Hepatocyte (in vitro differentiated cells): Measurements from ENCODE around the gene GASK1B. TPM values are rescaled to one million over a fixed set of nuclear protein-coding genes. Genes with fewer than 3 reads are reported as not detected.

ENCODE experiments used
- DNase-seq: peaks from one replicate; pipeline ENCODE4 v3.0.0-alpha.2; 2016; ENCODE audit warnings: low spot score
- H2AFZ ChIP-seq: fragments of 200-600 bp; sonication (generic); 2 replicates; pipeline ENCODE4 v1.6.0; 2016; ENCODE audit warnings: antibody characterized with exemption, mild to moderate bottlenecking
- H3K27ac ChIP-seq: fragments of 200-600 bp; sonication (generic); 2 replicates; pipeline ENCODE4 v1.5.1; 2016; ENCODE audit warnings: mild to moderate bottlenecking
- H3K27me3 ChIP-seq: fragments of 200-600 bp; sonication (generic); 2 replicates; pipeline ENCODE4 v1.6.1; 2016
- H3K36me3 ChIP-seq: fragments of 200-600 bp; sonication (generic); replicated peaks from 2 replicates; pipeline ENCODE4 v1.5.1; 2016; ENCODE audit warnings: low read depth; ENCODE audit not compliant: insufficient read depth
- H3K4me1 ChIP-seq: fragments of 200-600 bp; sonication (generic); 2 replicates; pipeline ENCODE4 v1.5.1; 2016; ENCODE audit warnings: mild to moderate bottlenecking, moderate library complexity; ENCODE audit not compliant: insufficient read depth
- H3K4me2 ChIP-seq: fragments of 200-600 bp; sonication (generic); 2 replicates; pipeline ENCODE4 v1.6.0; 2016
- H3K4me3 ChIP-seq: fragments of 200-600 bp; sonication (generic); 2 replicates; pipeline ENCODE4 v1.5.1; 2016; ENCODE audit warnings: mild to moderate bottlenecking
- H3K79me2 ChIP-seq: fragments of 200-600 bp; sonication (generic); 2 replicates; pipeline ENCODE4 v1.6.0; 2017; ENCODE audit warnings: mild to moderate bottlenecking
- H3K9me2 ChIP-seq: fragments of 200-600 bp; sonication (generic); replicated peaks from 2 replicates; pipeline ENCODE4 v1.6.0; 2017; ENCODE audit warnings: mild to moderate bottlenecking; ENCODE audit not compliant: insufficient read depth
- H3K9me3 ChIP-seq: fragments of 200-600 bp; sonication (generic); 2 replicates; pipeline ENCODE4 v1.5.1; 2016; ENCODE audit warnings: low read depth, mild to moderate bottlenecking
- H4K20me1 ChIP-seq: fragments of 200-600 bp; sonication (generic); 2 replicates; pipeline ENCODE4 v1.6.0; 2016; ENCODE audit warnings: mild to moderate bottlenecking; ENCODE audit not compliant: insufficient read depth, poor library complexity, severe bottlenecking
- EZH2 ChIP-seq: fragments of 200-600 bp; sonication (generic); IDR thresholded peaks from 2 replicates; pipeline ENCODE4 v1.6.1; 2016; ENCODE audit warnings: antibody characterized with exemption, mild to moderate bottlenecking, borderline replicate concordance
- EZH2phosphoT487 ChIP-seq: fragments of 200-600 bp; sonication (generic); IDR thresholded peaks from one replicate; pipeline ENCODE4 v1.6.1; 2018; ENCODE audit warnings: antibody characterized with exemption, mild to moderate bottlenecking, low read depth, moderate library complexity; ENCODE audit not compliant: unreplicated experiment, severe bottlenecking
- WGBS: methylation state at CpG from one replicate; pipeline ENCODE4 v1.1.6; 2016; ENCODE audit warnings: low lambda C conversion rate; ENCODE audit errors: missing lambda C conversion rate; 5-methylcytosine and 5-hydroxymethylcytosine counted together
- polyA plus RNA-seq: library from polyadenylated mRNA; unstranded; fragments of >200 nt; fragmentation: Nextera tagmentation; extraction: Ambion mirVana; gene quantifications from 2 replicates; pipeline ENCODE4 v1.2.1, GENCODE V29; 2016
- total RNA-seq: library from RNA; depleted of rRNA; stranded (reverse); fragments of >200 nt; gene quantifications from 2 replicates; pipeline ENCODE4 v1.2.3, GENCODE V29; 2014
- TF ChIP-seq, protein P1 (sequence below): fragments of 200-600 bp; sonication (generic); IDR thresholded peaks from 2 replicates; pipeline ENCODE4 v1.5.1; 2016; ENCODE audit warnings: antibody characterized with exemption, mild to moderate bottlenecking; ENCODE audit not compliant: poor library complexity

The GASK1B gene
- total and polyA plus RNA-seq, 2 experiments from 2014 or later, result 30.9 to 88.8 TPM

DNA sequence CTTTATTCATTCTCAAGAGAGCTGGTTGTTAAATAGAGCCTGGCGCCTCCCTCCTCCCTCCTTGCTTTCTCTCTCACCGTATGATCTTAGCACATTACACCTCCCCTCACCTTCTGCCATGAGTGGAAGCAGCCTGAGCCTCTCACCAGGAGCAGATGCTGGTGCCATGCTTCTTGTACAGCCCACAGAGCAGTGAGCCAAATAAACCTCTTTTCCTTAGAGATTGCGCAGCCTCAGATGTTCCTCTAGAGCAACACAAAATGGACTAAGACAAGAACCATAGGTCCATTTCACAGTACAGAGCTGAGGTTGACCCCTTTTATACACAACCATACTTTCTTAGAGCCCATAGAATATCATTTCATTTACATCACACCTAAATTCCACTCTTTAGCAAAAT lies 27.4 kb upstream of the GASK1B start:
- Histone ChIP-seq H3K36me3 (no peaks in the 10 kb centered on the region), H3K4me3 (no peak overlapping the region), H3K9me3 (no peaks in the 10 kb centered on the region), H3K9me2 (no peaks in the 10 kb centered on the region), H3K4me1 (no peaks in the 10 kb centered on the region), H3K27ac (no peak overlapping the region), H4K20me1 (no peaks in the 10 kb centered on the region), H3K4me2 (no peak overlapping the region), H3K27me3 (no peaks in the 10 kb centered on the region), H3K79me2 (no peaks in the 10 kb centered on the region), H2AFZ (no peak overlapping the region)
- WGBS, result 95% methylated on average over 3 of the region's 3 CpGs
- DNase-seq, result no peak
- TF ChIP-seq EZH2phosphoT487 (no peak), EZH2 (no peak)
- TF ChIP-seq, protein P1, sequence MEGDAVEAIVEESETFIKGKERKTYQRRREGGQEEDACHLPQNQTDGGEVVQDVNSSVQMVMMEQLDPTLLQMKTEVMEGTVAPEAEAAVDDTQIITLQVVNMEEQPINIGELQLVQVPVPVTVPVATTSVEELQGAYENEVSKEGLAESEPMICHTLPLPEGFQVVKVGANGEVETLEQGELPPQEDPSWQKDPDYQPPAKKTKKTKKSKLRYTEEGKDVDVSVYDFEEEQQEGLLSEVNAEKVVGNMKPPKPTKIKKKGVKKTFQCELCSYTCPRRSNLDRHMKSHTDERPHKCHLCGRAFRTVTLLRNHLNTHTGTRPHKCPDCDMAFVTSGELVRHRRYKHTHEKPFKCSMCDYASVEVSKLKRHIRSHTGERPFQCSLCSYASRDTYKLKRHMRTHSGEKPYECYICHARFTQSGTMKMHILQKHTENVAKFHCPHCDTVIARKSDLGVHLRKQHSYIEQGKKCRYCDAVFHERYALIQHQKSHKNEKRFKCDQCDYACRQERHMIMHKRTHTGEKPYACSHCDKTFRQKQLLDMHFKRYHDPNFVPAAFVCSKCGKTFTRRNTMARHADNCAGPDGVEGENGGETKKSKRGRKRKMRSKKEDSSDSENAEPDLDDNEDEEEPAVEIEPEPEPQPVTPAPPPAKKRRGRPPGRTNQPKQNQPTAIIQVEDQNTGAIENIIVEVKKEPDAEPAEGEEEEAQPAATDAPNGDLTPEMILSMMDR, result no peak

DNA sequence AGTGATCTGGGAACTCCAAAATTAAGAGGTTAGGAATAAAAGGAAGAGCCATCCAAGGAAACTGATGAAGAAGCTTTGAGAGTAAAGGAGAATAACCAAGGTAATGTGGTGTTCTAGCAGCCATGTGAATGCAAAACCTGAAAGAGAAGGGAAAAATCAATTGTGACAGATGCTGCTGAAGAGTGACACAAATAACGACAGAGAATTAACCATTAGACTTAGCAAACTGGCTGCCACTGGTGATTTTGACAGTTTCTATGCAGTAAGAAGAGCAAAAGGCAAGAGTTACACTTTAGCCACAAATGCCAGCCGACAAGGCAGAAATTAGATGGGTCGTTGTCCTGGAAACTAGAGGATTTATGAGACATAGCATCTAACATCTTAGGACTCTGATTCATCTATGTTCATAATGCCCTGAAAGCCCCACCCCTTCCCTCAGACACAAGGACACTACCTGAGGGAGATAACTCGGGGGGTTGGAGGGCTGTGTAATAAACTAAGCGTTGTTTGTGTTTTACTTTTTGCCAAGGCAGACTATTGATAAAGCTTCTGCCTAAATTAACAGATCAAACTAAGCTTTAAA lies 24.5 kb upstream of the GASK1B start:
- H3K4me2 ChIP-seq, result no peak overlapping the region
- no peak overlapping the region for H3K27ac ChIP-seq
- TF ChIP-seq, protein P1, result no peak
- TF ChIP-seq EZH2phosphoT487 (no peak), EZH2 (no peak)
- peak; percentile 14 for DNase-seq
- no peak overlapping the region for H2AFZ ChIP-seq
- no peaks in the 10 kb centered on the region for H3K36me3 ChIP-seq
- H3K9me3 ChIP-seq, result no peaks in the 10 kb centered on the region
- H4K20me1 ChIP-seq, result no peaks in the 10 kb centered on the region
- no peaks in the 10 kb centered on the region for H3K79me2 ChIP-seq
- no peak overlapping the region for H3K4me3 ChIP-seq
- H3K27me3 ChIP-seq, result no peaks in the 10 kb centered on the region
- WGBS, result 84% methylated on average over 5 of the region's 5 CpGs
- no peaks in the 10 kb centered on the region for H3K9me2 ChIP-seq
- H3K4me1 ChIP-seq, result no peaks in the 10 kb centered on the region

DNA sequence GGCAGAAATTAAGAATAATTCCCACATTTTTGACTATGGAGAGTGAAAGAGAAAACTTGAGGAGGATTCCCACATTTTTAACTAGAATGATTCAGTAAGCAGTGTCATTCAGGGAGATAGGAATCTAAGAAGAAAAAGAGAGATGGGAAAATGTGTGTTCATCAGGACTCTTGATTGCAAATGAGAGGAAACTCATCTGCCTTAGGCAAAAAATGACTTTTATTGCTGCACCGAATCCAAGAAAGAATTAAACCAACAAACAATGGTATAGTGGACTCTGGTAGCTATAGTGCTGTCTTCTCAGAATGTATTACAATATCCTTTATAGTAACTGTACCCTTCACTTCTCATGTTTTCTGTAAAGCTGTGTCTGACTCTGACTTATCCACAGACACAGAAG lies 22.5 kb upstream of the GASK1B start:
- TF ChIP-seq EZH2 (no peak), EZH2phosphoT487 (no peak)
- TF ChIP-seq, protein P1, result no peak
- WGBS, result 79% methylated on average over 1 of the region's 1 CpG
- H3K4me2 ChIP-seq, result no peak overlapping the region

More for the DNA sequence above, 22.5 kb upstream of the GASK1B start:
- Histone ChIP-seq H3K27ac (no peak overlapping the region), H3K9me3 (no peaks in the 10 kb centered on the region), H3K4me1 (no peaks in the 10 kb centered on the region), H4K20me1 (no peaks in the 10 kb centered on the region), H3K9me2 (no peaks in the 10 kb centered on the region), H3K79me2 (no peaks in the 10 kb centered on the region), H3K27me3 (no peaks in the 10 kb centered on the region), H2AFZ (no peak overlapping the region), H3K4me3 (no peak overlapping the region), H3K36me3 (no peaks in the 10 kb centered on the region)
- DNase-seq, result no peak
